Dedifferentiated amniotic fluid mesenchymal stem cell (primary cell): ENCODE data around the gene OR4C15.

Experiments used
- DNase-seq: peaks from one replicate; pipeline ENCODE4 v3.0.0-alpha.2; 2016; ENCODE audit errors: extremely low spot score

The OR4C15 gene

DNA sequence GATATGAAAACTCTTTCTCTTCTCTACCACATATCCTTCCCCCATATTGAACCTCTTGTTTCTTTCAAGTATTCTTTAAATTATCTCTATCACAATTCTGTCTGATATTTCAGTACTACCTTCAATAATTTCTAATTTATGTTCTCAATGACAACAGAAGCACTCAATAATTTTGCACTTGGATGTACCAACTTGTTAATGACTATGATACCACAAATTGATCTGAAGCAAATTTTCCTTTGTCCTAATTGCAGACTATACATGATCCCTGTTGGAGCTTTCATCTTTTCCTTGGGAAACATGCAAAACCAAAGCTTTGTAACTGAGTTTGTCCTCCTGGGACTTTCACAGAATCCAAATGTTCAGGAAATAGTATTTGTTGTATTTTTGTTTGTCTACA lies at the start of gene OR4C15:
OR4C15 (plus strand) TSS at position 301 of the 400 bp plus-strand sequence; CDS start at position 301, 0 bp downstream.
- no peak for DNase-seq

DNA sequence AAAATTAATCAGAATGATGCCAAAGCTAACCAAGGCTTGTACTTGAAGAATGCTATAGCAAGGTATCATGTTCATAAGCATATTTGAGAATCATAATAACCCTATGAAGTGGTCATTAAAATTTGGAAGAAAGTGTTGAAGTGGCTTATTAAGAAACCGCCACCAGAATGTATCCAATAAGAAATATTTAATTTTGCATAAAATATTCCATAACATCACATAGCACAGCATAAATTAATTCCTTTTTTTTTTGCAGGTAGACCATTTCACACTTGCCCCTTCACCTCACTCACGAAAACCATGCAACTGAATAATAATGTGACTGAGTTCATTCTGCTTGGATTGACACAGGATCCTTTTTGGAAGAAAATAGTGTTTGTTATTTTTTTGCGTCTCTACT lies 17.6 kb downstream of the OR4C15 start, which contains the start of gene OR4C16:
OR4C16 (plus strand) TSS at position 301 of the 400 bp plus-strand sequence; CDS start at position 301, 0 bp downstream.
- DNase-seq, result no peak

DNA sequence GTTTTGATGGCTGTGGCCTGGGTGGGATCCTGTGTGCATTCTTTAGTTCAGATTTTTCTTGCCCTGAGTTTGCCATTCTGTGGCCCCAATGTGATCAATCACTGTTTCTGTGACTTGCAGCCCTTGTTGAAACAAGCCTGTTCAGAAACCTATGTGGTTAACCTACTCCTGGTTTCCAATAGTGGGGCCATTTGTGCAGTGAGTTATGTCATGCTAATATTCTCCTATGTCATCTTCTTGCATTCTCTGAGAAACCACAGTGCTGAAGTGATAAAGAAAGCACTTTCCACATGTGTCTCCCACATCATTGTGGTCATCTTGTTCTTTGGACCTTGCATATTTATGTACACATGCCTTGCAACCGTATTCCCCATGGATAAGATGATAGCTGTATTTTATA lies 18.3 kb downstream of the OR4C15 start:
- no peak for DNase-seq
